ENCODE results near the gene USP27X.

DNA sequence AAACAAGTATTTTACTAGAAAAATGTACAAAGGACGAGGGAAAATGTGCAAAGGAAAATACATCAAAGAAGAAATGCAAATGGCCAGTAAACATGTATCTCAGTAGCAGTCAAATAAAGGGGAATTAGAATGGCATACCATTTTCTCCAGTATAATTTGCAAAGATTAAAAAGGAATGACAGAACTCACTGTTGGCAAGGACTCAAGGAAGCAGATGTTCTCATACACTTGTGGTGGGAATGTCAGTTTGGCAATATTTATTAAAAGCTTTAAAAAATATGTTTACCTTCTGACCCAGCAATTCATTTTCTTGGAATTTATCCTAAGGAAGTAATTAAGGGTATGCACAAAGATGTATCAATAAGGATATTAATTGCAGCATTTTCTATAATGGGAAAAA, 50.8 kb downstream of the USP27X start:
- TF ChIP-seq, protein P1, sequence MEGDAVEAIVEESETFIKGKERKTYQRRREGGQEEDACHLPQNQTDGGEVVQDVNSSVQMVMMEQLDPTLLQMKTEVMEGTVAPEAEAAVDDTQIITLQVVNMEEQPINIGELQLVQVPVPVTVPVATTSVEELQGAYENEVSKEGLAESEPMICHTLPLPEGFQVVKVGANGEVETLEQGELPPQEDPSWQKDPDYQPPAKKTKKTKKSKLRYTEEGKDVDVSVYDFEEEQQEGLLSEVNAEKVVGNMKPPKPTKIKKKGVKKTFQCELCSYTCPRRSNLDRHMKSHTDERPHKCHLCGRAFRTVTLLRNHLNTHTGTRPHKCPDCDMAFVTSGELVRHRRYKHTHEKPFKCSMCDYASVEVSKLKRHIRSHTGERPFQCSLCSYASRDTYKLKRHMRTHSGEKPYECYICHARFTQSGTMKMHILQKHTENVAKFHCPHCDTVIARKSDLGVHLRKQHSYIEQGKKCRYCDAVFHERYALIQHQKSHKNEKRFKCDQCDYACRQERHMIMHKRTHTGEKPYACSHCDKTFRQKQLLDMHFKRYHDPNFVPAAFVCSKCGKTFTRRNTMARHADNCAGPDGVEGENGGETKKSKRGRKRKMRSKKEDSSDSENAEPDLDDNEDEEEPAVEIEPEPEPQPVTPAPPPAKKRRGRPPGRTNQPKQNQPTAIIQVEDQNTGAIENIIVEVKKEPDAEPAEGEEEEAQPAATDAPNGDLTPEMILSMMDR (IDR thresholded peaks at IDR 0.05): no peak
- TF ChIP-seq POLR2A (IDR thresholded peaks at IDR 0.05): no peak
